Calu3 (cell line): ENCODE data around the gene GOT1. TPM values are rescaled to one million over a fixed set of nuclear protein-coding genes. Genes with fewer than 3 reads are reported as not detected.

ENCODE experiments used
- BruUV-seq: library from RNA; stranded (reverse); fragments of 400-500 nt; replicated peaks from 2 replicates; lab custom pipeline; 2021; lab: Mats Ljungman, UMichigan
- CTCF ChIA-PET: fragments of 300-600 bp; sonication (Branson Sonifier 250); formaldehyde crosslinking; loops from one replicate; lab custom pipeline; 2022; ENCODE audit warnings: antibody characterized with exemption; lab: Charles Lee
- DNase-seq: peaks from one replicate; pipeline ENCODE4 v3.0.0; 2022
- H3K27ac Mint-ChIP-seq: one replicate; pipeline ENCODE4 v1.8.0; 2022; ENCODE audit warnings: mixed read lengths; ENCODE audit not compliant: unreplicated experiment
- H3K27me3 Mint-ChIP-seq: one replicate; pipeline ENCODE4 v1.8.0; 2022; ENCODE audit warnings: mixed read lengths; ENCODE audit not compliant: unreplicated experiment
- H3K36me3 Mint-ChIP-seq: one replicate; pipeline ENCODE4 v1.8.0; 2022; ENCODE audit warnings: mild to moderate bottlenecking, moderate library complexity, mixed read lengths; ENCODE audit not compliant: insufficient read depth, unreplicated experiment
- H3K4me1 Mint-ChIP-seq: one replicate; pipeline ENCODE4 v1.8.0; 2022; ENCODE audit warnings: mild to moderate bottlenecking, low read depth, mixed read lengths; ENCODE audit not compliant: unreplicated experiment
- H3K4me3 Mint-ChIP-seq: one replicate; pipeline ENCODE4 v1.8.0; 2022; ENCODE audit warnings: mild to moderate bottlenecking, low read depth, moderate library complexity, mixed read lengths; ENCODE audit not compliant: unreplicated experiment
- H3K9me3 Mint-ChIP-seq: one replicate; pipeline ENCODE4 v1.8.0; 2022; ENCODE audit warnings: low read depth, mixed read lengths; ENCODE audit not compliant: unreplicated experiment
- intact Hi-C: fragments of 100-400 bp; cut with micrococcal nuclease; formaldehyde crosslinking; loops from one replicate; pipeline ENCODE4 v1.10.0; 2022; ENCODE audit not compliant: unreplicated experiment
- total RNA-seq: library from RNA; stranded (reverse); gene quantifications from 2 replicates; pipeline ENCODE4 v1.2.3, GENCODE V29; 2022
- TF ChIP-seq, protein P1 (sequence below): fragments of 200-600 bp; IDR thresholded peaks from one replicate; pipeline ENCODE4 v1.8.0; 2022; ENCODE audit warnings: antibody characterized with exemption; ENCODE audit not compliant: unreplicated experiment

Gene GOT1
- total RNA-seq, 1 experiment from 2014 or later, result 35.6 TPM

DNA sequence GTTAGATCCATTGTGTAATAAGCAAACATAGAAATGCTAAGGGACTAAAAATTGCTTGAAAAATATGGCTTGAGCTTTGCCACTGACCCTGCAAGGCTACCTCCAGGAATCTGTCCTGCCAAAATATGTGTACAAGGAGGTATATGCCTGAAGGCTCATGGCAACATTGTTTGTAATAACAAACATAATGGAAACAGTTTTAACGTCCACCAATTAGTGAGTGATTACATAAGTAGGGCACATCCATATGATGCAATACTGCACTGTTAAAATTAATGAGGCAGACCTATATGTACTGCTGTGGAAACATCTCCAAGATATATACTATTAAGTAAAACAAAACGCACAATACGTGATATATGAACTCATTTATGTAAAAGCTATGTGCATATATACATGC lies 13.1 kb upstream of the GOT1 start:
- H3K27me3 Mint-ChIP-seq, result peaks cover 22% of the 10 kb centered on the region
- no peak overlapping the region for H3K4me3 Mint-ChIP-seq
- DNase-seq, result no peak
- H3K36me3 Mint-ChIP-seq, result no peaks in the 10 kb centered on the region
- H3K4me1 Mint-ChIP-seq, result no peaks in the 10 kb centered on the region
- TF ChIP-seq, protein P1, sequence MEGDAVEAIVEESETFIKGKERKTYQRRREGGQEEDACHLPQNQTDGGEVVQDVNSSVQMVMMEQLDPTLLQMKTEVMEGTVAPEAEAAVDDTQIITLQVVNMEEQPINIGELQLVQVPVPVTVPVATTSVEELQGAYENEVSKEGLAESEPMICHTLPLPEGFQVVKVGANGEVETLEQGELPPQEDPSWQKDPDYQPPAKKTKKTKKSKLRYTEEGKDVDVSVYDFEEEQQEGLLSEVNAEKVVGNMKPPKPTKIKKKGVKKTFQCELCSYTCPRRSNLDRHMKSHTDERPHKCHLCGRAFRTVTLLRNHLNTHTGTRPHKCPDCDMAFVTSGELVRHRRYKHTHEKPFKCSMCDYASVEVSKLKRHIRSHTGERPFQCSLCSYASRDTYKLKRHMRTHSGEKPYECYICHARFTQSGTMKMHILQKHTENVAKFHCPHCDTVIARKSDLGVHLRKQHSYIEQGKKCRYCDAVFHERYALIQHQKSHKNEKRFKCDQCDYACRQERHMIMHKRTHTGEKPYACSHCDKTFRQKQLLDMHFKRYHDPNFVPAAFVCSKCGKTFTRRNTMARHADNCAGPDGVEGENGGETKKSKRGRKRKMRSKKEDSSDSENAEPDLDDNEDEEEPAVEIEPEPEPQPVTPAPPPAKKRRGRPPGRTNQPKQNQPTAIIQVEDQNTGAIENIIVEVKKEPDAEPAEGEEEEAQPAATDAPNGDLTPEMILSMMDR, result no peak
- intact Hi-C loops, result no loop called here
- no TSS peak for BruUV-seq
- H3K9me3 Mint-ChIP-seq, result no peaks in the 10 kb centered on the region
- CTCF ChIA-PET, result no interaction called here
- H3K27ac Mint-ChIP-seq, result no peak overlapping the region

DNA sequence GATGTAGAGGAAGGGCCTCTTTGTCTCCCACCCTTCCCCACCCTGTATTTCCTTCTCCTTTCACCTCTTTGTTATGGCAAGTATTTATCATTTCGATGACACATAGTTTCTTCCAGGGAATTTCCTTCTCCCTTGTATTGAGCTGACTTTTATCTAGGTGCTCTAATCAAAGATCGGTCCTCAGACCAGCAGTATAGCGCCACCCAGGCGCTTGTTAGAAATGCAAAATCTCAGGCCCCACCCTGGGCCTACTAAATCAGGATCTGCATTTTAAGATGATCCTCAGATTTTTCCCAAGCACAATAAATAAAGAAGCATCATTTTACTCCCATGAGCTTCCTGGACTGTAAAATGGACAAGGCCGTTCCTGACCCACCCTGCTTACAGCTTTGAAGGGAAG lies 12.0 kb upstream of the GOT1 start:
- H3K4me3 Mint-ChIP-seq, result no peak overlapping the region
- CTCF ChIA-PET, result no interaction called here
- H3K9me3 Mint-ChIP-seq, result no peaks in the 10 kb centered on the region
- intact Hi-C loops, result no loop called here
- TF ChIP-seq, protein P1, result no peak
- no peaks in the 10 kb centered on the region for H3K36me3 Mint-ChIP-seq
- DNase-seq, result no peak
- BruUV-seq, result no TSS peak
- no peaks in the 10 kb centered on the region for H3K4me1 Mint-ChIP-seq
- H3K27ac Mint-ChIP-seq, result no peak overlapping the region
- H3K27me3 Mint-ChIP-seq, result peaks cover 13% of the 10 kb centered on the region

DNA sequence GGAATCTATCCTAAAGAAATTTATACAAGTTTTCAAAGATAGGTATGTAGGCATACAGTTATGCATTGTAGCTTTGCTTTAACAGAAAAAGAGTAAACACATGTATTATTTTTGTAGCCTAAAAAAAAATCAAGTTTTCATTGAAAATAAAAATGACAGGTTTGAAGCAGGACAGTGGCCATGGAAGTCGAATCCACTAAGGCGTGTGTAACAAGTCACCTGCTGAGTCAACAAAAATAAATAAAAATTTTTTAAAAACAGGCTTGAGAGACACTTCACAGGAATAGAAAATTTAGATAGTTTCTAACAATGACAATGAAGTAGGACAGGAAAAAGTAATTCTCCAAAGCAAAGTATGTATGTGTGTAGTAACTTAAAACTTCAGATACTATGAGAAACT lies 8.5 kb upstream of the GOT1 start:
- DNase-seq, result no peak
- Mint-ChIP-seq H3K4me3 (no peak overlapping the region), H3K9me3 (no peaks in the 10 kb centered on the region), H3K27me3 (no peaks in the 10 kb centered on the region), H3K36me3 (no peaks in the 10 kb centered on the region), H3K4me1 (no peaks in the 10 kb centered on the region), H3K27ac (no peak overlapping the region)
- BruUV-seq, result no TSS peak
- intact Hi-C loops, result loop anchor here (5.0 kb wide), 1 partner anchor 273 kb away; no protein-coding TSS in a partner anchor
- TF ChIP-seq, protein P1, result no peak
- CTCF ChIA-PET, result no interaction called here

DNA sequence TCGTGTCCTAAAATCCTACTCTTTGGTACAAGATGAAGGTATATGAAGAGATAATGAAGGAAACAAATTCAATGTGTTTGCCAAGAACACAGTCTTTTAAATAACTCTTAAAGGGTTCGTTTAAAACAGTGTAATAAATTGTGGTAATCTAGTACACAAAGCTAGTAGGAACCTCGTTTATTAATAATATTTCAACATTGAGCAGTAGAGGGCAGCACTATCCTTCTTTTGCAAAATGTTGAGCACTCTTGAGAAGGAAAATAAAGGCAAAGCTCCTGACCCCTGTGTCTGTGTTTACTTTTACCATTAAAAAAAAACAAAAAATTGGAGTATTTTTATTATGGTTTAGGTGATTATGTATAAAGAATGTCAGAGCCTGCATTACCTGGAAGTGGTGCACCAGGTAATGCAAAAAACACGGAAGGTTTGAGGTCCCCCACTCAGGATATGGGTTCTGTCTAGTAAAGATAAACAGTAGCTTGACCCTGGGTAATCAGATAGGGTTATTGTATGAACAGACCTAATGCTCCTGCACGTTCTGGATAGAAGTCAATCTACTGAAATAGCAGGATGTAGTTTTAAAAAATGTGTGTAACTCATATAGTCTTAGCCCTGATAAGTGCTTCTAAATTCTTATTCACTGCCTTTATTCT lies 5.7 kb upstream of the GOT1 start:
- Mint-ChIP-seq H3K4me3 (no peak overlapping the region), H3K36me3 (peaks cover 5% of the 10 kb centered on the region), H3K27ac (no peak overlapping the region), H3K27me3 (no peaks in the 10 kb centered on the region), H3K9me3 (no peaks in the 10 kb centered on the region), H3K4me1 (no peaks in the 10 kb centered on the region)
- TF ChIP-seq, protein P1, result peak; percentile 26
- BruUV-seq, result no TSS peak
- CTCF ChIA-PET, result interaction anchor here (0.6 to 1.2 kb wide), 4 partner anchors 45 to 184 kb away, joined by 3 to 5 read pairs (median 4); partner anchors contain the start of gene SLC25A28
- peak; percentile 6 for DNase-seq
- intact Hi-C loops, result loop anchor here (1.0 to 5.0 kb wide), 2 partner anchors 176 to 276 kb away; no protein-coding TSS in a partner anchor
